ENCODE data around the gene NKAPL. TPM values are rescaled to one million over a fixed set of nuclear protein-coding genes. Genes with fewer than 3 reads are reported as not detected.
"Not testable (repeated sequence)": the region's sequence is repeated elsewhere in the genome, so short reads cannot be mapped to it uniquely, and the experiment has no call there.

The NKAPL gene
- total RNA-seq, 4 donors from 2014 or later, result 0.47 to 0.78 TPM; not detected in 2

GRCh38 chr6:28282926-28283325 is 23.8 kb downstream of the NKAPL start:
- Histone ChIP-seq H3K36me3 (peaks cover 9% of the 10 kb centered on the region), H3K4me3 (no peak overlapping the region), H3K9me3 (no peaks in the 10 kb centered on the region), H3K27me3 (no peaks in the 10 kb centered on the region), H3K4me1 (peaks cover 10% of the 10 kb centered on the region), H3K27ac (no peak overlapping the region)
- DNase-seq (ENCODE audit: low spot score in 2 of 2), result no peak
- TF ChIP-seq EP300 (IDR thresholded peaks at IDR 0.05) (no peak), POLR2AphosphoS5 (IDR thresholded peaks at IDR 0.05) (no peak), CTCF (IDR thresholded peaks at IDR 0.05) (no peak)
- 100% methylated on average over 2 of the region's 2 CpGs for WGBS

- TF ChIP-seq CTCF (IDR thresholded peaks at IDR 0.05) (no peak), POLR2A (IDR thresholded peaks at IDR 0.05) (no peak), EP300 (IDR thresholded peaks at IDR 0.05) (no peak), POLR2AphosphoS5 (IDR thresholded peaks at IDR 0.05) (no peak)
- DNase-seq (ENCODE audit: low spot score in 2 of 2), result no peak
- Histone ChIP-seq H3K27me3 (no peaks in the 10 kb centered on the region), H3K9me3 (no peaks in the 10 kb centered on the region), H3K36me3 (peaks cover 5% of the 10 kb centered on the region), H3K27ac (no peak overlapping the region), H3K4me1 (no peaks in the 10 kb centered on the region), H3K4me3 (no peak overlapping the region)
Measured at GRCh38 chr6:28291573-28291972, 32.5 kb downstream of the NKAPL start.

- Histone ChIP-seq H3K4me3 (no peak overlapping the region), H3K9me3 (no peaks in the 10 kb centered on the region), H3K27me3 (no peaks in the 10 kb centered on the region), H3K4me1 (no peaks in the 10 kb centered on the region), H3K27ac (no peak overlapping the region), H3K36me3 (peaks cover 5% of the 10 kb centered on the region)
- WGBS, result 96% methylated on average over 5 of the region's 5 CpGs
- TF ChIP-seq EP300 (IDR thresholded peaks at IDR 0.05) (no peak), POLR2A (IDR thresholded peaks at IDR 0.05) (no peak), CTCF (IDR thresholded peaks at IDR 0.05) (no peak), POLR2AphosphoS5 (IDR thresholded peaks at IDR 0.05) (no peak)
- DNase-seq (ENCODE audit: low spot score in 2 of 2), result no peak
Measured at GRCh38 chr6:28295326-28295725, 36.2 kb downstream of the NKAPL start.

GRCh38 chr6:28296520-28297060 is 37.5 kb downstream of the NKAPL start:
- no peak overlapping the region for H3K4me3 ChIP-seq
- no peak for TF ChIP-seq EP300 (IDR thresholded peaks at IDR 0.05)
- no peak for TF ChIP-seq POLR2A (IDR thresholded peaks at IDR 0.05)
- no peak for TF ChIP-seq CTCF (IDR thresholded peaks at IDR 0.05)
- no peak for TF ChIP-seq POLR2AphosphoS5 (IDR thresholded peaks at IDR 0.05)
- 91% methylated on average over 7 of the region's 7 CpGs for WGBS
- H3K4me1 ChIP-seq, result no peaks in the 10 kb centered on the region
- no peaks in the 10 kb centered on the region for H3K9me3 ChIP-seq
- no peaks in the 10 kb centered on the region for H3K27me3 ChIP-seq
- H3K27ac ChIP-seq, result no peak overlapping the region
- no peak for DNase-seq (ENCODE audit: low spot score in 2 of 2)
- peaks cover 5% of the 10 kb centered on the region for H3K36me3 ChIP-seq

GRCh38 chr6:28303570-28303969 is 44.5 kb downstream of the NKAPL start:
- H3K27ac ChIP-seq, result no peak overlapping the region
- no peaks in the 10 kb centered on the region for H3K9me3 ChIP-seq
- 88% methylated on average over 3 of the region's 3 CpGs for whole genome bisulfite sequencing
- DNase-seq (ENCODE audit: low spot score in 2 of 2), result no peak
- TF ChIP-seq POLR2A (IDR thresholded peaks at IDR 0.05) (no peak), CTCF (IDR thresholded peaks at IDR 0.05) (no peak)
- H3K4me1 ChIP-seq, result no peaks in the 10 kb centered on the region
- no peaks in the 10 kb centered on the region for H3K27me3 ChIP-seq
- H3K4me3 ChIP-seq, result no peak overlapping the region
- H3K36me3 ChIP-seq, result peaks cover 5% of the 10 kb centered on the region

- not testable (repeated sequence) for H3K36me3 ChIP-seq; DNase-seq (ENCODE audit: low spot score in 2 of 2); H3K4me1 ChIP-seq; H3K27ac ChIP-seq; H3K4me3 ChIP-seq; H3K27me3 ChIP-seq; H3K9me3 ChIP-seq
Measured at GRCh38 chr6:28306363-28306762, 47.3 kb downstream of the NKAPL start.

Measured in suprapubic skin (tissue), 4 donors.